Activated CD4-positive, CD25-positive, alpha-beta regulatory T cell treated with anti-CD3 and anti-CD28 coated beads, Interleukin-2, amount 50 U/mL, for 72 hours (primary cell): Measurements from ENCODE around the gene GOLGA8M.
"Not testable (repeated sequence)": the region's sequence is repeated elsewhere in the genome, so short reads cannot be mapped to it uniquely, and the experiment has no call there.

Experiments
- DNase-seq: peaks from one replicate; pipeline ENCODE4 v3.0.0; 2021

GOLGA8M gene

DNA sequence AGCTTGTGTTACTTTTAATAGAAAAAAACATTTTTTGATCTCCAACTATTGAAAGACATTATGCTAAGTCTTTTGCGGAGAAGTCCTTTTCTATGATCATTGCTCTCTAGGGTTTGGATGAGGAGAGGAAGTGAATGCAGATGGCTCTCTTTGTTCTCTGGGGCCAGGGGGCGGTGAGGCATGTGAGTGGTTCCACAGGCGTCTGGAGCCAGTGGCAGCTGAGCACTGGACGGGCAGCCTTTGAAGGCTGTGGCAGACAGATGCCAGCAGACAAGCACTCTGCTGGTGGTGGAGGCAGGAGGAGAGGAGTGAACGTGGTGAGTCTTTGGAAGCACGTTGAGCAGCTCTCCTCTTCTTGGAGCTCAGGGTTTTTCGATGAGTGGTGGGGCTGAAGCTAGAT lies 51.5 kb downstream of the GOLGA8M start:
- DNase-seq = not testable (repeated sequence)

DNA sequence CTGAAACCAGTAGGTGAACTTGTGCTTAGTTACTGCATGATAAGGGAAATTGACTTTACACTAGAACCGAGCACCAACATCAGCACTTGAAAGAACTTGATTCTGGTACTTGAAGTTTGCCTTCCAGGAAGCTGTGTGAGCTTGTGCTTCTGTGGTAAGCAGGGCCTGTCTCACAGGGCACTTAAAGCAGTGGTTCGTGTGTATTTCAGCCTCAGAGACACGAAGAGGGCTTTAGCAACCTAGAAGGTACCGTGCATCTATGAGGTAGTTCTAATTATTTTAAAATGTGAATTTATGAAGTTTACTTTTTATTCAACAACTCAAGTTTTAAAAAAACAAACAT lies 56.2 kb downstream of the GOLGA8M start:
- DNase-seq = not testable (repeated sequence)

DNA sequence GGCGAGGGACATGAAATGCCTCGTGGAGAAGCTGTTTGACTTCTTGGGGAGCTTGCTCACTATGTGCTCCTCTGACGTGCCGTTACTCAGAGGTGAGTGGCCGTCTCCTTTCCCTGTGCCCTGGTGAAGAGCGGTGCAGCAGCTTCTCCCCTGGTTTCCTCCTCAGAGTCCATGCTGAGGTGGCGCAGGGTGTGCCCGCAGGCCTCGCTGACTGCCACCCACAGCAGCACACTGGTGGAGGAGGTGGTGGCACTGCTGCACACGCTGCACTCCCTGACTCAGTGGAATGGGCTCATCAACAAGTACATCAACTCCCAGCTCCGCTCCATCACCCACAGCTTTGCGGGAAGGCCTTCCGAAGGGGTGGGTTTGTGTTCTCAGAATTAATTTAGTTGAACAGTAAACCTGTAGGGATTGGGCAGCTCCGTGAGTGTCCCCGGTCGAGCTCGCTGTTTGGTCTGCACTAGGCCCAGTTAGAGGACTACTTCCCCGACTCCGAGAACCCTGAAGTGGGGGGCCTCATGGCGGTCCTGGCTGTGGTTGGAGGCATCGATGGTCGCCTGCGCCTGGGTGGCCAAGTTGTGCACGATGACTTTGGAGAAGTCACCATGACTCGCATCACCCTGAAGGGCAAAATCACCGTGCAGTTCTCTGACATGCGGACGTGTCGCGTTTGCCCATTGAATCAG lies 56.7 kb downstream of the GOLGA8M start:
- not testable (repeated sequence) for DNase-seq

DNA sequence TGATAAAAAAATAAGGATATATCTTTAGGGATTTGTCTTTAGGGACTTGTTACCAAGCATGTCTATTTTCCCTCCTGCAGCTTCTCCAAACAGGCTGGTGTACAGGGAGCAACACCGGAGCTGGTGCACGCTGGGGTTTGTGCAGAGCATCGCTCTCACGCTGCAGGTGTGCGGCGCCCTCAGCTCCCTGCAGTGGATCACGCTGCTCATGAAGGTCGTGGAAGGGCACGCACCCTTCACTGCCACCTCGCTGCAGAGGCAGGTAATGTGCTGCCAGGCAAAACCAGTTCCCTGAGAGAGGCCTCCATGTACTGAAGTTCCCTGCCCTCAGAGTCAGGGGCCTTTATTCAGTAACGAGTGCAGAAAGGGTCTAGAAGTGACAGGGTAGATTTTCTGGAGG lies 58.0 kb downstream of the GOLGA8M start:
- DNase-seq = not testable (repeated sequence)

DNA sequence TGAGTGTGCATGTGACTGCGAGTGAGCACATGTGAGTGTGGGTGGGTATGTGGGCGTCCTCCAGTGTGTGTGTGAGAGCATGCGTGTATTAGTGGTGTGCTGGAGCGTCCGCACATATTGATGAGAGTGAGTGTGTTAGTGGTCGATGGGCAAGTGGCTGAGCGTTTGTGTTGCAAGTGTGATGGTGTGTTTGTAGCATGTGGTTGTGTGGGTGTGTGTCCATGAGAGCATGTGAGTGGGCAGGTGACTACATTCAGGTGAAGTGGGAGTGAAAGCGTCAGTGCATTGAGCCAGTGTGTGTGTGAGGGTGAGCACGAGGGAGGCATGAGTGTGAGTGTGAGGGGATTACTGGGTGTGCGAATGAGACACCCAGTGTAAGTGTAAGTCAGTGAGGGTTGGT lies 59.7 kb downstream of the GOLGA8M start:
- not testable (repeated sequence) for DNase-seq
